Lower leg skin (tissue), 3 donors: ENCODE measurements around the gene TMEM125.

Source experiments
- POLR2A ChIP-seq, 2 donors: fragments of 450-650 bp; IDR thresholded peaks; one replicate each; pipeline ENCODE4 v1.6.1; 2016 to 2017; ENCODE audit warnings: antibody characterized with exemption in 2 of 2, mild to moderate bottlenecking in 1 of 2, moderate library complexity in 1 of 2
- TF ChIP-seq, protein P1 (sequence below), 3 donors: fragments of 450-650 bp; IDR thresholded peaks; one replicate each; pipeline ENCODE4 v1.5.1; 2016; ENCODE audit warnings: antibody characterized with exemption in 3 of 3, mild to moderate bottlenecking in 3 of 3, moderate library complexity in 2 of 3

DNA sequence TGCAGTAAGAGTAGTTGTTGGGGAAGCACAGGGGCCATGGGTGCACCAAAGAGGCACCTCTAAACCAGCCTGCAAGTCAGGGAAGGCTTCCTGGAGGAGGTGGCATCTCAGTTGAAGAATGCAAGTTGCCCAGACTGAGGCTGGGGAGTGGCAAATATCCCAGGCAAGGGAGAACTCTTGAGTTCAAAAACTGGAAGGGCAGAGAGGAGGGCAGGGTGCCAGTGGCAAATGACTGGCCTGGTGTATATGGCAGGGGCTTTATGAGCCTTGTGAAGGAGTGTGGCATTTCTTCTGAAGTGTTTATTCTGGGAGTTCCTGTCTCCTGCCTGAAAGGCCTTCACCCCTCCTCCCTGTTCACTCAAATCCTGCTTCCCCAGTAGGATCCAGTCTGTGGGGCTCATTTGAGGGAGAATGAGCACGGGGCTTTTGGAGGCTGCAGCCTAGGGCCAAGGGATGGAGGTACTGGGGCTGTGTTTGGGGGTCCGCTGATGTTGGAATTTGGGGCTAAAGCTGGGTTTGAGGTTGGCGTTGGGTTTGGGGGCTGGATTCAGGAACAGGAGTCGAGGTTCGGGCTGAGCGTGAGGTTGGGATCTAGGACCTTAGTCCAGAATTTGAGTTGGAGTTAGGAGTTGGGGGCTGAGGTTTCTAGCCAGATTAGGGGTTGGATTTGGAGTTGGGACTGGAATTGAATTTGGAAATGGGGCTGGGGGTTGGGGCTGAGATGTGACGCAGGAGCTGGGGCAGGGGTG, at the start of gene TMEM125:
- TF ChIP-seq, protein P1, sequence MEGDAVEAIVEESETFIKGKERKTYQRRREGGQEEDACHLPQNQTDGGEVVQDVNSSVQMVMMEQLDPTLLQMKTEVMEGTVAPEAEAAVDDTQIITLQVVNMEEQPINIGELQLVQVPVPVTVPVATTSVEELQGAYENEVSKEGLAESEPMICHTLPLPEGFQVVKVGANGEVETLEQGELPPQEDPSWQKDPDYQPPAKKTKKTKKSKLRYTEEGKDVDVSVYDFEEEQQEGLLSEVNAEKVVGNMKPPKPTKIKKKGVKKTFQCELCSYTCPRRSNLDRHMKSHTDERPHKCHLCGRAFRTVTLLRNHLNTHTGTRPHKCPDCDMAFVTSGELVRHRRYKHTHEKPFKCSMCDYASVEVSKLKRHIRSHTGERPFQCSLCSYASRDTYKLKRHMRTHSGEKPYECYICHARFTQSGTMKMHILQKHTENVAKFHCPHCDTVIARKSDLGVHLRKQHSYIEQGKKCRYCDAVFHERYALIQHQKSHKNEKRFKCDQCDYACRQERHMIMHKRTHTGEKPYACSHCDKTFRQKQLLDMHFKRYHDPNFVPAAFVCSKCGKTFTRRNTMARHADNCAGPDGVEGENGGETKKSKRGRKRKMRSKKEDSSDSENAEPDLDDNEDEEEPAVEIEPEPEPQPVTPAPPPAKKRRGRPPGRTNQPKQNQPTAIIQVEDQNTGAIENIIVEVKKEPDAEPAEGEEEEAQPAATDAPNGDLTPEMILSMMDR (IDR thresholded peaks at IDR 0.05), result no peak
- no peak for TF ChIP-seq POLR2A (IDR thresholded peaks at IDR 0.05)
